Activated CD4-positive, alpha-beta T cell treated with anti-CD3 and anti-CD28 coated beads for 48 hours (primary cell): ENCODE results near the gene ARHGAP31.
"Not testable (repeated sequence)": the region's sequence is repeated elsewhere in the genome, so short reads cannot be mapped to it uniquely, and the experiment has no call there.

Experiments used
- DNase-seq: peaks from one replicate; pipeline ENCODE4 v3.0.0-alpha.2; 2020

ARHGAP31 gene

GRCh38 chr3:119295816-119296726 is 1.9 kb downstream of the ARHGAP31 start:
- no peak for DNase-seq

- no peak for DNase-seq
Measured at GRCh38 chr3:119296727-119297122, 2.5 kb downstream of the ARHGAP31 start.

GRCh38 chr3:119297169-119297568 is 3.0 kb downstream of the ARHGAP31 start:
- DNase-seq, result no peak

- no peak for DNase-seq
Measured at GRCh38 chr3:119298565-119298941, 4.4 kb downstream of the ARHGAP31 start.

GRCh38 chr3:119300991-119301391 is 6.8 kb downstream of the ARHGAP31 start:
- DNase-seq, result no peak

GRCh38 chr3:119301662-119302061 is 7.5 kb downstream of the ARHGAP31 start:
- DNase-seq, result no peak

- no peak for DNase-seq
Measured at GRCh38 chr3:119302697-119303551, 8.7 kb downstream of the ARHGAP31 start.

- DNase-seq, result no peak
Measured at GRCh38 chr3:119304201-119304713, 10.1 kb downstream of the ARHGAP31 start.

GRCh38 chr3:119305286-119305685 is 11.1 kb downstream of the ARHGAP31 start:
- no peak for DNase-seq

- not testable (repeated sequence) for DNase-seq
Measured at GRCh38 chr3:119306378-119306777, 12.2 kb downstream of the ARHGAP31 start.

- DNase-seq, result no peak
Measured at GRCh38 chr3:119308355-119308754, 14.2 kb downstream of the ARHGAP31 start.

GRCh38 chr3:119309591-119309990 is 15.4 kb downstream of the ARHGAP31 start:
- no peak for DNase-seq

- DNase-seq, result no peak
Measured at GRCh38 chr3:119310071-119310470, 15.9 kb downstream of the ARHGAP31 start.

- no peak for DNase-seq
Measured at GRCh38 chr3:119311081-119311925, 17.1 kb downstream of the ARHGAP31 start.

GRCh38 chr3:119313461-119313860 is 19.3 kb downstream of the ARHGAP31 start:
- no peak for DNase-seq

GRCh38 chr3:119314821-119315220 is 20.6 kb downstream of the ARHGAP31 start:
- no peak for DNase-seq

- no peak for DNase-seq
Measured at GRCh38 chr3:119315600-119316312, 21.6 kb downstream of the ARHGAP31 start.

- no peak for DNase-seq
Measured at GRCh38 chr3:119316313-119316670, 22.1 kb downstream of the ARHGAP31 start.

GRCh38 chr3:119318876-119319275 is 24.7 kb downstream of the ARHGAP31 start:
- DNase-seq, result no peak

GRCh38 chr3:119319311-119319710 is 25.1 kb downstream of the ARHGAP31 start:
- DNase-seq, result no peak

- not testable (repeated sequence) for DNase-seq
Measured at GRCh38 chr3:119320785-119321184, 26.6 kb downstream of the ARHGAP31 start.
